H1 (cell line): ENCODE data around the gene PRPF18. TPM values are rescaled to one million over a fixed set of nuclear protein-coding genes. Genes with fewer than 3 reads are reported as not detected.

Experiments used
- CTCF ChIA-PET: fragments of 300-600 bp; sonication (Branson Sonifier 250); formaldehyde crosslinking; loops from one replicate; lab custom pipeline; 2021; ENCODE audit not compliant: partially characterized antibody; lab: Charles Lee
- POLR2A ChIA-PET: fragments of 300-600 bp; sonication (Branson Sonifier 250); formaldehyde crosslinking; loops from one replicate; lab custom pipeline; 2021; ENCODE audit warnings: inconsistent platforms; ENCODE audit not compliant: partially characterized antibody; lab: Charles Lee
- DNase-seq, 2 experiments: peaks; one replicate each; pipeline versions ENCODE4 v3.0.0 to v3.0.0-alpha.2; 2010 to 2022; ENCODE audit warnings: low spot score in 2 of 2, low read depth in 1 of 2, mixed read lengths in 1 of 2
- FAIRE-seq: peaks from 2 replicates; lab custom pipeline; 2011; peaks lifted over from hg19 to GRCh38; lab: Jason Lieb, UNC
- H2AFZ ChIP-seq: 2 replicates; pipeline ENCODE4 v1.8.1; 2012; ENCODE audit warnings: low read length, inconsistent platforms
- H2AK5ac ChIP-seq: 2 replicates; pipeline ENCODE4 v1.6.1; 2013; ENCODE audit warnings: low read depth, low read length
- H2BK120ac ChIP-seq: replicated peaks from 2 replicates; pipeline ENCODE3; 2013; ENCODE audit warnings: low read depth, low read length, inconsistent platforms
- H2BK12ac ChIP-seq: 2 replicates; pipeline ENCODE4 v1.6.1; 2013; ENCODE audit warnings: low read depth, low read length
- H2BK15ac ChIP-seq: 2 replicates; pipeline ENCODE4 v1.6.1; 2013; ENCODE audit warnings: low read length
- H2BK20ac ChIP-seq: 2 replicates; pipeline ENCODE4 v1.6.1; 2013; ENCODE audit warnings: low read length
- H2BK5ac ChIP-seq: 2 replicates; pipeline ENCODE4 v1.6.1; 2013; ENCODE audit warnings: low read depth, low read length
- H3K14ac ChIP-seq: 2 replicates; pipeline ENCODE4 v1.6.1; 2013; ENCODE audit warnings: inconsistent platforms; ENCODE audit not compliant: insufficient read length
- H3K18ac ChIP-seq: 2 replicates; pipeline ENCODE4 v1.6.1; 2013; ENCODE audit warnings: low read length; ENCODE audit errors: extremely low read depth
- H3K23ac ChIP-seq: 2 replicates; pipeline ENCODE4 v1.6.1; 2013; ENCODE audit warnings: inconsistent platforms; ENCODE audit not compliant: insufficient read length
- H3K23me2 ChIP-seq: 2 replicates; pipeline ENCODE4 v1.6.1; 2013; ENCODE audit warnings: low read depth, low read length
- H3K27ac ChIP-seq: 2 replicates; pipeline ENCODE4 v1.6.1; 2011; ENCODE audit warnings: low read depth, low read length, inconsistent platforms
- H3K27me3 ChIP-seq, 4 experiments: replicated peaks in 1 of 4; 1 replicate in 1 of 4; 2 replicates in 3 of 4; pipeline versions ENCODE4 v1.6.1 to v1.8.1; 2011 to 2013; ENCODE audit warnings: low read length in 3 of 4, mild to moderate bottlenecking in 3 of 4, inconsistent platforms in 2 of 4, mixed read lengths in 2 of 4, moderate library complexity in 1 of 4; ENCODE audit not compliant: control insufficient read depth in 3 of 4, insufficient read depth in 3 of 4; ENCODE audit errors: extremely low read depth in 1 of 4
- H3K36me3 ChIP-seq, 4 experiments: 2 replicates each; pipeline versions ENCODE4 v1.6.1 to v1.8.1; 2011 to 2013; ENCODE audit warnings: mild to moderate bottlenecking in 4 of 4, low read length in 3 of 4, moderate library complexity in 2 of 4, control low read depth in 1 of 4, inconsistent platforms in 1 of 4; ENCODE audit not compliant: insufficient read depth in 4 of 4, control insufficient read depth in 2 of 4
- H3K4ac ChIP-seq: replicated peaks from 2 replicates; pipeline ENCODE3; 2013; ENCODE audit warnings: low read length, low read depth, mixed read lengths, inconsistent platforms; ENCODE audit not compliant: insufficient read length
- H3K4me1 ChIP-seq, 4 experiments: replicated peaks in 1 of 4; 1 replicate in 1 of 4; 2 replicates in 3 of 4; pipeline versions ENCODE4 v1.6.1 to v1.8.1; 2011 to 2013; ENCODE audit warnings: low read length in 3 of 4, inconsistent platforms in 2 of 4, mixed read lengths in 1 of 4; ENCODE audit not compliant: insufficient read depth in 4 of 4, control insufficient read depth in 3 of 4
- H3K4me2 ChIP-seq, 2 experiments: 2 replicates each; pipeline versions ENCODE4 v1.6.1 to v1.8.1; 2011 to 2013; ENCODE audit warnings: low read depth in 2 of 2, low read length in 2 of 2, control low read depth in 1 of 2, inconsistent platforms in 1 of 2, mild to moderate bottlenecking in 1 of 2; ENCODE audit not compliant: insufficient read depth in 1 of 2
- H3K4me3 ChIP-seq, 4 experiments: fragments of 200-600, 300-600 bp in 1 of 4; sonication (generic), shearing (Covaris generic), sonication (Bioruptor Twin) in 1 of 4; 2 replicates each; pipeline versions ENCODE4 v1.5.1 to v1.8.1; 2011 to 2016; ENCODE audit warnings: low read length in 4 of 4, low read depth in 3 of 4, control low read depth in 2 of 4, inconsistent platforms in 2 of 4, mild to moderate bottlenecking in 2 of 4, mixed read lengths in 1 of 4, moderate library complexity in 1 of 4; ENCODE audit not compliant: insufficient read depth in 2 of 4; ENCODE audit errors: extremely low read depth in 1 of 4
- H3K56ac ChIP-seq: replicated peaks from 2 replicates; pipeline ENCODE3; 2013; ENCODE audit warnings: low read depth, mild to moderate bottlenecking, mixed read lengths, low read length, inconsistent platforms; ENCODE audit not compliant: insufficient read length
- H3K79me1 ChIP-seq: 2 replicates; pipeline ENCODE4 v1.6.1; 2013; ENCODE audit warnings: low read depth, low read length, control low read depth
- H3K79me2 ChIP-seq, 2 experiments: 2 replicates each; pipeline versions ENCODE4 v1.6.1 to v1.8.1; 2012 to 2013; ENCODE audit warnings: low read length in 2 of 2, mild to moderate bottlenecking in 2 of 2, inconsistent platforms in 1 of 2; ENCODE audit not compliant: insufficient read depth in 2 of 2, control insufficient read depth in 1 of 2
- H3K9ac ChIP-seq, 4 experiments: replicated peaks in 1 of 4; 1 replicate in 1 of 4; 2 replicates in 3 of 4; pipeline versions ENCODE4 v1.6.1 to v1.8.1; 2011 to 2013; ENCODE audit warnings: low read depth in 3 of 4, low read length in 3 of 4, control low read depth in 2 of 4, mild to moderate bottlenecking in 2 of 4, moderate library complexity in 2 of 4, inconsistent platforms in 1 of 4; ENCODE audit errors: extremely low read depth in 1 of 4
- H3K9me3 ChIP-seq, 2 experiments: 2 replicates each; pipeline versions ENCODE4 v1.6.1 to v1.8.1; 2012 to 2013; ENCODE audit warnings: mild to moderate bottlenecking in 2 of 2, moderate library complexity in 2 of 2, control low read depth in 1 of 2, inconsistent platforms in 1 of 2, low read depth in 1 of 2, low read length in 1 of 2, mixed read lengths in 1 of 2; ENCODE audit not compliant: insufficient read depth in 2 of 2
- H4K20me1 ChIP-seq, 2 experiments: replicated peaks in 1 of 2; 2 replicates each; pipeline versions ENCODE3 to v1.8.1; 2011 to 2013; ENCODE audit warnings: inconsistent platforms in 2 of 2, low read length in 2 of 2, mild to moderate bottlenecking in 1 of 2; ENCODE audit not compliant: insufficient read depth in 2 of 2, control insufficient read depth in 1 of 2
- H4K5ac ChIP-seq: 2 replicates; pipeline ENCODE4 v1.6.1; 2013; ENCODE audit warnings: low read length, low read depth, mixed read lengths, inconsistent platforms; ENCODE audit not compliant: insufficient read length
- H4K8ac ChIP-seq: 2 replicates; pipeline ENCODE4 v1.8.0; 2013; ENCODE audit warnings: mild to moderate bottlenecking, moderate library complexity, low read length, inconsistent platforms; ENCODE audit not compliant: insufficient read depth; ENCODE audit errors: extremely low read depth
- H4K91ac ChIP-seq: replicated peaks from 2 replicates; pipeline ENCODE3; 2013; ENCODE audit warnings: low read length, mixed read lengths, inconsistent platforms; ENCODE audit not compliant: insufficient read length
- BACH1 ChIP-seq: IDR thresholded peaks from 2 replicates; pipeline ENCODE4 v1.6.1; 2012; ENCODE audit warnings: low read length, improper control_type of control experiment
- BCL11A ChIP-seq, 2 experiments: IDR thresholded peaks; one replicate each; pipeline ENCODE4 v1.6.1; 2011; ENCODE audit warnings: low read depth in 2 of 2, low read length in 2 of 2, mild to moderate bottlenecking in 2 of 2
- CHD2 ChIP-seq: IDR thresholded peaks from 2 replicates; pipeline ENCODE4 v1.6.1; 2012; ENCODE audit warnings: low read length, improper control_type of control experiment
- JUN ChIP-seq: IDR thresholded peaks from 2 replicates; pipeline ENCODE4 v1.6.1; 2011; ENCODE audit warnings: low read depth, mild to moderate bottlenecking, improper control_type of control experiment, low read length
- MAX ChIP-seq: IDR thresholded peaks from 2 replicates; pipeline ENCODE4 v1.6.1; 2012; ENCODE audit warnings: inconsistent platforms
- RAD21 ChIP-seq, 2 experiments: IDR thresholded peaks in 1 of 2; conservative IDR thresholded peaks in 1 of 2; 2 replicates each; pipeline ENCODE4 v1.6.1; 2011; ENCODE audit warnings: low read depth in 2 of 2, low read length in 2 of 2, improper control_type of control experiment in 1 of 2, inconsistent platforms in 1 of 2, mild to moderate bottlenecking in 1 of 2, moderate library complexity in 1 of 2
- RNF2 ChIP-seq: fragments of 200-900, 300-1000 bp; sonication (generic); IDR thresholded peaks from 2 replicates; pipeline ENCODE4 v1.7.1; 2016; ENCODE audit warnings: borderline replicate concordance, low read depth, mild to moderate bottlenecking, antibody characterized with exemption, low read length; ENCODE audit not compliant: poor library complexity, severe bottlenecking; ENCODE audit errors: missing control alignments
- SIN3A ChIP-seq, 2 experiments: IDR thresholded peaks in 1 of 2; conservative IDR thresholded peaks in 1 of 2; 2 replicates each; pipeline ENCODE4 v1.6.1; 2011 to 2012; ENCODE audit warnings: low read length in 2 of 2, improper control_type of control experiment in 1 of 2, low read depth in 1 of 2, mild to moderate bottlenecking in 1 of 2
- SP4 ChIP-seq: IDR thresholded peaks from 2 replicates; pipeline ENCODE4 v1.6.1; 2012; ENCODE audit warnings: low read length, inconsistent platforms
- TBP ChIP-seq: IDR thresholded peaks from 2 replicates; pipeline ENCODE4 v1.6.1; 2011; ENCODE audit warnings: low read depth, low read length, improper control_type of control experiment
- TEAD4 ChIP-seq: IDR thresholded peaks from 2 replicates; pipeline ENCODE4 v1.6.1; 2012; ENCODE audit warnings: low read depth, low read length, inconsistent platforms, mixed read lengths
- whole genome bisulfite sequencing, 2 experiments: shearing (Covaris generic) in 1 of 2; methylation state at CpG; one replicate each; pipeline versions ENCODE4 v1.1.6 to v1.1.7; 2013 to 2015; ENCODE audit warnings: low lambda C conversion rate in 2 of 2, mixed read lengths in 2 of 2, inconsistent platforms in 1 of 2, low coverage in 1 of 2, missing lambda C conversion rate in 1 of 2; ENCODE audit not compliant: insufficient replicate concordance in 2 of 2, insufficient coverage in 1 of 2, insufficient read length in 1 of 2; ENCODE audit errors: extremely low coverage in 1 of 2, missing lambda C conversion rate in 1 of 2; 5-methylcytosine and 5-hydroxymethylcytosine counted together
- polyA plus RNA-seq, 7 experiments: library from polyadenylated mRNA; depleted of rRNA in 3 of 7; stranded (reverse) in 5 of 7; unstranded in 2 of 7; fragments of >200 nt in 5 of 7; fragments of 200-250 nt in 2 of 7; gene quantifications; 1 replicate in 5 of 7; 2 replicates in 1 of 7; 4 replicates in 1 of 7; pipeline versions ENCODE4 v1.2.1 to v1.2.3, GENCODE V29; 2011 to 2013; ENCODE audit warnings: missing spikeins in 2 of 7, mixed read lengths in 2 of 7
- total RNA-seq: library from RNA; stranded (reverse); fragmentation: NEBNext Ultra II Directional; extraction: Animal tissue kit (Norgen Biotek cat#: 25700); gene quantifications from 2 replicates; pipeline ENCODE4 v1.2.1, GENCODE V29; 2021

Gene PRPF18
- total and polyA plus RNA-seq, 2 of the 8 experiments (the other 6 are each of a cell fraction or from before 2014, with no cell fraction given): 3.8 to 12.6 TPM

GRCh38 chr10:13563481-13564445, 23.0 kb upstream of the PRPF18 start:
- ChIA-PET CTCF (interaction anchor here (0.6 to 1.4 kb wide), 3 partner anchors 27 to 57 kb away, joined by 3 read pairs; no protein-coding TSS in a partner anchor), POLR2A (no interaction called here)
- Histone ChIP-seq H3K9ac (no peak overlapping the region), H3K56ac (no peak overlapping the region), H4K20me1 (no peaks in the 10 kb centered on the region), H2AK5ac (no peak overlapping the region), H2AFZ (no peak overlapping the region), H3K23ac (no peak overlapping the region), H3K79me2 (no peaks in the 10 kb centered on the region), H2BK15ac (no peak overlapping the region), H3K18ac (no peak overlapping the region), H2BK120ac (no peak overlapping the region), H3K36me3 (no peaks in the 10 kb centered on the region), H4K8ac (no peak overlapping the region), H2BK5ac (no peak overlapping the region), H3K4ac (no peak overlapping the region), H4K91ac (no peak overlapping the region), H3K79me1 (no peaks in the 10 kb centered on the region), H3K4me1 (no peaks in the 10 kb centered on the region), H4K5ac (no peak overlapping the region), H3K23me2 (no peaks in the 10 kb centered on the region), H3K4me2 (no peak overlapping the region), H2BK12ac (no peak overlapping the region), H3K27me3 (no peaks in the 10 kb centered on the region), H3K27ac (no peak overlapping the region), H3K14ac (no peak overlapping the region), H2BK20ac (no peak overlapping the region), H3K4me3 (no peak overlapping the region), H3K9me3 (peaks cover 7% of the 10 kb centered on the region in 2 experiments; a peak in 3 of 4 replicates)
- no peak for DNase-seq
- FAIRE-seq: no peak
- 91% methylated on average over 11 of the region's 11 CpGs; no CpG with 5 or more reads in 1 of the 2 experiments for whole genome bisulfite sequencing, 2 experiments
- TF ChIP-seq JUN (no peak), BCL11A (IDR thresholded peaks at IDR 0.05; ENCODE audit: low read depth in 2 of 2, low read length in 2 of 2) (no peak), RAD21 (IDR thresholded peaks at IDR 0.05 in 1 of 2, conservative IDR thresholded peaks at IDR 0.05 in 1 of 2; ENCODE audit: low read depth in 2 of 2, low read length in 2 of 2) (no peak), SP4 (no peak), TBP (no peak), SIN3A (conservative IDR thresholded peaks at IDR 0.05 in 1 of 2, IDR thresholded peaks at IDR 0.05 in 1 of 2; ENCODE audit: low read depth in 1 of 2, low read length in 2 of 2) (no peak), BACH1 (no peak), RNF2 (no peak), MAX (no peak), TEAD4 (no peak), CHD2 (no peak)
